K562 (cell line): ENCODE data around the gene PRKAG2. TPM values are rescaled to one million over a fixed set of nuclear protein-coding genes. Genes with fewer than 3 reads are reported as not detected.

Experiments
- PRDM10 ChIP-seq: fragments of 450-650 bp; IDR thresholded peaks from 2 replicates; pipeline ENCODE4 v1.6.1; 2018; ENCODE audit not compliant: partially characterized antibody
- RNF2 ChIP-seq: sonication (generic); IDR thresholded peaks from 2 replicates; pipeline ENCODE4 v1.6.1; 2016
- ZNF407 ChIP-seq: fragments of 450-650 bp; IDR thresholded peaks from 2 replicates; pipeline ENCODE4 v1.6.1; 2016; ENCODE audit warnings: low read depth
- polyA plus RNA-seq, 8 experiments: library from polyadenylated mRNA; depleted of rRNA in 4 of 8; stranded (reverse) in 5 of 8; unstranded in 3 of 8; fragments of >200 nt; fragmentation: Nextera tagmentation in 2 of 8; fragmentation: Illumina TruSeq in 1 of 8; extraction: Ambion mirVana in 2 of 8; extraction: Trizol in 1 of 8; gene quantifications; 2 replicates each; pipeline versions ENCODE4 v1.2.1 to v1.2.3, GENCODE V29; 2011 to 2014; ENCODE audit warnings: inconsistent platforms in 1 of 8, missing spikeins in 1 of 8
- total RNA-seq, 7 experiments: library from RNA; depleted of rRNA in 6 of 7; stranded (reverse); fragments of >200 nt in 6 of 7; fragmentation: Illumina TruSeq in 2 of 7; extraction: Trizol in 2 of 7; gene quantifications; 2 replicates each; pipeline versions ENCODE4 v1.2.1 to v1.2.3, GENCODE V29; 2011 to 2021; ENCODE audit warnings: low replicate concordance in 1 of 7

Gene PRKAG2
- total and polyA plus RNA-seq, 9 of the 15 experiments (the other 6 are each of a cell fraction or from before 2014, with no cell fraction given), result 0.99 to 5.6 (median 3.3) TPM

DNA sequence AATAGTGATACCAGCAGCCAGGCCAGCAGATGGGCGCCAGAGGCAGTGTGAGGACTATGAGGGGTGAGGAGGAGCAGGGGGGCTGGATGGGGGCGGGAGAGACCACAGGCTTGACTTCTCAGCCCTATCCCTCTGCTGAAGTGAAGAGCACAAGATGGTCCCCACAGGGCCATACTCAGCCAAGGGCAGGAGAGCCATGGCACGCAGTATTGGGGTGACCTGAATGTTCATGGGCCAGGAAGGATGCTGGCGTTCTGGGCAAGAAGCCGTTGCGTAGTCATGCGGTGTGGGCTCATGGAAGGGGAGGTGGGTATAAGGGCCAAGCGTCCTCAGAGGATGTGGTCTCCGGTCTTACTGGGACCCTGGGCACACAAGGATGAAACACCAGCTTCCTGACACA is 146.3 kb downstream of the PRKAG2 start (continued):
- TF ChIP-seq ZNF407 (no peak), RNF2 (no peak), PRDM10 (no peak)
